Pancreas (tissue), 10 donors: ENCODE data around the gene HMGCS2. TPM values are rescaled to one million over a fixed set of nuclear protein-coding genes. Genes with fewer than 3 reads are reported as not detected.

Experiments used
- ATAC-seq, 4 donors: fragments of 200-7000 bp; cut with Tn5 transposase; one replicate each; pipeline versions ENCODE4 v1.8.0 to v1.9.1; 2020; ENCODE audit warnings: mild to moderate bottlenecking in 4 of 4, moderate library complexity in 4 of 4
- DNase-seq, 6 donors: peaks; one replicate each; pipeline ENCODE4 v3.0.0-alpha.2; 2020
- FAIRE-seq: peaks from 2 replicates; lab custom pipeline; 2012; peaks lifted over from hg19 to GRCh38; lab: Jason Lieb, UNC
- H3K27ac ChIP-seq, 4 donors: fragments of 200-600 bp; sonication (generic); 1 replicate in 3 of 4; 2 replicates in 1 of 4; pipeline versions ENCODE4 v1.5.0 to v1.8.0; 2020
- H3K27me3 ChIP-seq, 4 donors: fragments of 200-600 bp; one replicate each; pipeline ENCODE4 v1.8.0; 2021
- H3K36me3 ChIP-seq, 3 donors: fragments of 200-600 bp; sonication (generic) in 1 of 3; one replicate each; pipeline versions ENCODE4 v1.5.0 to v1.8.0; 2020 to 2021
- H3K4me1 ChIP-seq, 3 donors: fragments of 200-600 bp; one replicate each; pipeline ENCODE4 v1.8.0; 2021
- H3K4me3 ChIP-seq, 4 donors: fragments of 200-600 bp; sonication (generic) in 2 of 4; one replicate each; pipeline versions ENCODE4 v1.5.0 to v1.8.0; 2020 to 2021
- H3K9me3 ChIP-seq, 4 donors: fragments of 200-600 bp; one replicate each; pipeline ENCODE4 v1.8.0; 2021
- WGBS, 2 donors: extraction: QIAGEN DNeasy Blood & Tissue Kit; methylation state at CpG; one replicate each; pipeline ENCODE4 v1.1.7; 2013; 5-methylcytosine and 5-hydroxymethylcytosine counted together
- intact Hi-C, 3 donors: fragments of 100-400 bp; cut with DNase I; formaldehyde crosslinking; loops; one replicate each; pipeline versions ENCODE4 v1.11.1 to v1.14.2; 2022
- polyA plus RNA-seq, 2 donors: library from polyadenylated mRNA; stranded (reverse); fragments of 200-250 nt; gene quantifications; one replicate each; pipeline ENCODE4 v1.2.3, GENCODE V29; 2013
- total RNA-seq, 6 donors: library from RNA; stranded (reverse); fragmentation: NEBNext Ultra II Directional in 4 of 6; extraction: Animal tissue kit (Norgen Biotek cat#: 25700) in 4 of 6; gene quantifications; one replicate each; pipeline versions ENCODE4 v1.2.1 to v1.2.4, GENCODE V29; 2021 to 2023
- TF ChIP-seq, protein P1 (sequence below), 4 donors: fragments of 200-600 bp; sonication (generic) in 3 of 4; IDR thresholded peaks; one replicate each; pipeline versions ENCODE4 v1.5.0 to v1.8.0; 2021; ENCODE audit warnings: antibody characterized with exemption in 4 of 4
- donor health status: healthy with polysubstance abuse.
- donor health status: DM: no; HTN: no; CAD: no; lungs with moderate emphysema.
- donor health status: DM: no; HTN: no; CAD: no.
- donor health status: control.
- donor health status: control.
- donor health status: Bipolar disorder and iron deficiency.
- donor health status: DM: yes; HTN: yes; CAD: no.
- donor health status: DM: no; HTN: no; CAD: no.
- donor health status: DM: no; HTN: no; CAD: no.
- donor health status: DM: yes; HTN: yes; CAD: no.

HMGCS2 gene
- total and polyA plus RNA-seq, 8 donors = 0.23 to 32.2 (median 0.66) TPM; not detected in 2

- H3K36me3 ChIP-seq = peaks cover 0 to 16% (median 0%) of the 10 kb centered on the region in 3 donors
- ATAC-seq (peak; percentile 82 to 90 (median 88)), DNase-seq (peak in 5 of 6 donors; percentile 48 to 74 (median 60)), FAIRE-seq (no peak)
- TF ChIP-seq, protein P1, sequence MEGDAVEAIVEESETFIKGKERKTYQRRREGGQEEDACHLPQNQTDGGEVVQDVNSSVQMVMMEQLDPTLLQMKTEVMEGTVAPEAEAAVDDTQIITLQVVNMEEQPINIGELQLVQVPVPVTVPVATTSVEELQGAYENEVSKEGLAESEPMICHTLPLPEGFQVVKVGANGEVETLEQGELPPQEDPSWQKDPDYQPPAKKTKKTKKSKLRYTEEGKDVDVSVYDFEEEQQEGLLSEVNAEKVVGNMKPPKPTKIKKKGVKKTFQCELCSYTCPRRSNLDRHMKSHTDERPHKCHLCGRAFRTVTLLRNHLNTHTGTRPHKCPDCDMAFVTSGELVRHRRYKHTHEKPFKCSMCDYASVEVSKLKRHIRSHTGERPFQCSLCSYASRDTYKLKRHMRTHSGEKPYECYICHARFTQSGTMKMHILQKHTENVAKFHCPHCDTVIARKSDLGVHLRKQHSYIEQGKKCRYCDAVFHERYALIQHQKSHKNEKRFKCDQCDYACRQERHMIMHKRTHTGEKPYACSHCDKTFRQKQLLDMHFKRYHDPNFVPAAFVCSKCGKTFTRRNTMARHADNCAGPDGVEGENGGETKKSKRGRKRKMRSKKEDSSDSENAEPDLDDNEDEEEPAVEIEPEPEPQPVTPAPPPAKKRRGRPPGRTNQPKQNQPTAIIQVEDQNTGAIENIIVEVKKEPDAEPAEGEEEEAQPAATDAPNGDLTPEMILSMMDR (IDR thresholded peaks at IDR 0.05) = peak; percentile 60 to 79 (median 74)
- H3K27ac ChIP-seq = no peak overlapping the region
- H3K4me3 ChIP-seq = no peak overlapping the region
- 33 to 36% methylated on average over 17 of the region's 17 CpGs for WGBS, 2 donors
- no peaks in the 10 kb centered on the region for H3K27me3 ChIP-seq
- H3K4me1 ChIP-seq = no peaks in the 10 kb centered on the region
- no peaks in the 10 kb centered on the region for H3K9me3 ChIP-seq
- intact Hi-C loops = loop anchor here in 1 of 3 donors (10.0 kb wide), 1 partner anchor 131 kb away; no protein-coding TSS in a partner anchor
Observed at GRCh38 chr1:119743776-119744597, 24.7 kb downstream of the HMGCS2 start.

- ATAC-seq (peak in 2 of 4 donors; percentile 6 to 9), FAIRE-seq (no peak), DNase-seq (no peak)
- H3K27me3 ChIP-seq = no peaks in the 10 kb centered on the region
- no peak overlapping the region for H3K4me3 ChIP-seq
- H3K9me3 ChIP-seq = no peaks in the 10 kb centered on the region
- intact Hi-C loops = loop anchor here in 1 of 3 donors (10.0 kb wide), 1 partner anchor 131 kb away; no protein-coding TSS in a partner anchor
- H3K36me3 ChIP-seq = peaks cover 0 to 16% (median 0%) of the 10 kb centered on the region in 3 donors
- no peak overlapping the region for H3K27ac ChIP-seq
- H3K4me1 ChIP-seq = no peaks in the 10 kb centered on the region
- TF ChIP-seq, protein P1 (IDR thresholded peaks at IDR 0.05) = no peak
- 27 to 30% methylated on average over 3 of the region's 3 CpGs for WGBS, 2 donors
Observed at GRCh38 chr1:119743308-119743707, 25.4 kb downstream of the HMGCS2 start.

DNA sequence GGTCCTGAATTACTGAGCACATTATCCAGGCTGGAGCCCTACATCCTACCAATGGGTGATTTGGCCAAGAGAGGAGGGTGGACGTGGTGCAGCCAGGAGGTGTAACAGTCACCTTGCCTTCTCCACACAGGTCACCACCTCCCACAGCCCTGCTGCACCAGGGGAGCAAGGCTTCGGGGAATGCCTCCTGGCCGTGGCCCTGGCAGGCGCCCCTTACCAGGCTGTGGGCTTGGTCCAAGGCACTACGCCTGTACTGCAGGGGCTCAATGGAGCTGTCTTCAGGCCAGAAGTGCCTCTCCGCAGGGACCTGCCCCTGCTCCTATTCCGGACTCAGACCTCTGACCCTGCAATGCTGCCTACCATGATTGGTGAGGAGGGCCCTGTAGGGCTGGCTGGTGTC is 26.0 kb downstream of the HMGCS2 start:
- Histone ChIP-seq H3K27me3 (no peaks in the 10 kb centered on the region), H3K27ac (no peak overlapping the region), H3K36me3 (peaks cover 0 to 16% (median 0%) of the 10 kb centered on the region in 3 donors), H3K4me3 (no peak overlapping the region), H3K9me3 (no peaks in the 10 kb centered on the region), H3K4me1 (peaks cover 0 to 3% (median under 1%) of the 10 kb centered on the region in 3 donors)
- WGBS, 2 donors = 76 to 87% methylated on average over 7 of the region's 7 CpGs
- no peak for ATAC-seq
- no peak for DNase-seq
- TF ChIP-seq, protein P1 (IDR thresholded peaks at IDR 0.05) = no peak
- intact Hi-C loops = loop anchor here in 1 of 3 donors (10.0 kb wide), 1 partner anchor 132 kb away; no protein-coding TSS in a partner anchor
- FAIRE-seq = no peak

- Histone ChIP-seq H3K4me3 (no peak overlapping the region), H3K27me3 (no peaks in the 10 kb centered on the region), H3K9me3 (no peaks in the 10 kb centered on the region), H3K4me1 (peaks cover 4 to 8% (median 5%) of the 10 kb centered on the region in 3 donors), H3K27ac (no peak overlapping the region), H3K36me3 (peaks cover 0 to 16% (median 0%) of the 10 kb centered on the region in 3 donors)
- intact Hi-C loops = loop anchor here in 1 of 3 donors (10.0 kb wide), 1 partner anchor 133 kb away; no protein-coding TSS in a partner anchor
- ATAC-seq = peak in 1 of 4 donors; percentile 11
- 67 to 78% methylated on average over 7 of the region's 7 CpGs for WGBS, 2 donors
- no peak for DNase-seq
- TF ChIP-seq, protein P1 (IDR thresholded peaks at IDR 0.05) = no peak
- FAIRE-seq = no peak
Observed at GRCh38 chr1:119742202-119742601, 26.5 kb downstream of the HMGCS2 start.
